Activated naive CD4-positive, alpha-beta T cell treated with anti-CD3 and anti-CD28 coated beads for 36 hours (primary cell): ENCODE data around the gene DAGLA. TPM values are rescaled to one million over a fixed set of nuclear protein-coding genes. Genes with fewer than 3 reads are reported as not detected.
A peak's percentile ranks its signal among the peaks of the same experiment; 100 is the strongest.

ENCODE experiments used
- CTCF ChIA-PET: fragments of 350-600 bp; sonication (Branson Sonifier 250); formaldehyde crosslinking; loops from one replicate; lab custom pipeline; 2021; ENCODE audit warnings: antibody characterized with exemption; lab: Charles Lee
- DNase-seq: peaks from one replicate; pipeline ENCODE4 v3.0.0-alpha.2; 2020
- H3K27ac Mint-ChIP-seq: one replicate; pipeline ENCODE4 v1.8.0; 2021; ENCODE audit warnings: mild to moderate bottlenecking, mixed read lengths
- H3K27me3 Mint-ChIP-seq: one replicate; pipeline ENCODE4 v1.8.0; 2021; ENCODE audit warnings: low read depth, mixed read lengths
- H3K36me3 Mint-ChIP-seq: one replicate; pipeline ENCODE4 v1.8.0; 2021; ENCODE audit warnings: low read depth, mixed read lengths
- H3K4me1 Mint-ChIP-seq: one replicate; pipeline ENCODE4 v1.8.0; 2021; ENCODE audit warnings: low read depth, mixed read lengths
- H3K4me3 Mint-ChIP-seq: one replicate; pipeline ENCODE4 v1.8.0; 2021; ENCODE audit warnings: mild to moderate bottlenecking, moderate library complexity, mixed read lengths
- H3K9me3 Mint-ChIP-seq: one replicate; pipeline ENCODE4 v1.8.0; 2021; ENCODE audit warnings: mixed read lengths
- intact Hi-C: fragments of 100-400 bp; cut with micrococcal nuclease; formaldehyde crosslinking; loops from one replicate; pipeline ENCODE4 v1.15.1; 2023
- total RNA-seq, 2 experiments: library from RNA; stranded (reverse); gene quantifications; one replicate each; pipeline ENCODE4 v1.2.3, GENCODE V29; 2021

The DAGLA gene
- total RNA-seq, 2 experiments from 2014 or later = 0.02 to 0.07 TPM

DNA sequence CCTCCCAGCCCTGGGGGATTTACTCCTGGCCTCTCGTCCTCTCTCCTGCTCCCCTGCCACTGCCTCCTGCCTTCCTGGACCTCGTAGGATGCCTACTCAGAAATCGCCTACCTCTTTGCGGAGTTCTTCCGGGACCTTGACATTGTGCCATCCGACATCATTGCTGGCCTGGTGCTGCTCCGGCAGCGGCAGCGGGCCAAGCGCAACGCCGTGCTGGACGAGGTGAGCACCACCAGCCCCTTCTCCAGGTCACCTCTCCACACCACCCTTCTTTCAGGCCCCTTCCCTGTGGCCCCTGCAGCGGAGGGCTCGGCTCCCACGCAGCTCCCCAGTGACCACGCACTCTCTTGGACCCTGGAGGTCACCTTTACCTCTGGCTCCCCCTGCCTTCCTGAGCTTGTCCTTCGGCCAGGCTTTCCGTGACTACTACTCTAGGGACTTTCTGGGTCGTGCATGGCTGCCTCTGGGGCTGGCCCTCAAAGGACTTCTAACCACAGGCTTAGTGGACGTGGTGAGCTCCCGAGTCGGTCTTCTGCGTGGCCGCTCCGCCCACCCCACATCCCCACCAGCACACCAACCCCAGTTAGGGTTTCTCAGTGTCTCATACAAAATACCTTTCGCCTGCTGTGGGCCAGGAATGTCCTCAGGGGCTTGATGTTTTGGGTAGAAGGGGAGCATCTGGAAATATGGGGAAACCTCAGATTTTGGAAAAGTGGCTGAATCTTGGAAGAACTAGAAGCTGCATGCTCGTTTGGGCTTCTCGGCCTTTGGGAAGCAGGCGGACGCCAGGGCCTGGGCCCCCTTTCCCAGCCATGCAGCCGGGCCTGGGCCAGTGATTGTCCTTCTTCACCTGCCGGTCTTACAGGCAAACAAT lies 48.1 kb downstream of the DAGLA start:
- Mint-ChIP-seq H3K9me3 (no peaks in the 10 kb centered on the region), H3K36me3 (no peaks in the 10 kb centered on the region), H3K4me1 (peaks cover 1% of the 10 kb centered on the region), H3K27ac (no peak overlapping the region), H3K4me3 (no peak overlapping the region), H3K27me3 (no peaks in the 10 kb centered on the region)
- DNase-seq = no peak
- intact Hi-C loops = no loop called here
- CTCF ChIA-PET = no interaction called here

DNA sequence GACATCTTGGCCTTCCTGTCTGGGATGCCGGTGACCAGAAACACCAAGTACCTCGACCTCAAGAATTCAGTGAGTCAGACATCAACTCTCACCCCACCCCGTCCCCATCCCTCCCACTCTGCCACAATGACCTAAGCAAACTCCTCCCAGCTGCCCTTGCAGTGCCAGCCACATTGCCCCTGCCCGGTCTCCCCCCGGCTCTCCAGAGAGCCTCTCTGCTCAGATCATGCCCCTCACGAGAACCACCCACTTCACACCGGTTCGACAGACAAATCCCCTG lies 48.7 kb downstream of the DAGLA start:
- Mint-ChIP-seq H3K36me3 (no peaks in the 10 kb centered on the region), H3K9me3 (no peaks in the 10 kb centered on the region), H3K4me3 (no peak overlapping the region), H3K4me1 (peaks cover 2% of the 10 kb centered on the region), H3K27ac (no peak overlapping the region), H3K27me3 (no peaks in the 10 kb centered on the region)
- DNase-seq = no peak
- intact Hi-C loops = no loop called here
- CTCF ChIA-PET = interaction anchor here (0.7 kb wide), 1 partner anchor 90 kb away, joined by 4 read pairs; no protein-coding TSS in a partner anchor

DNA sequence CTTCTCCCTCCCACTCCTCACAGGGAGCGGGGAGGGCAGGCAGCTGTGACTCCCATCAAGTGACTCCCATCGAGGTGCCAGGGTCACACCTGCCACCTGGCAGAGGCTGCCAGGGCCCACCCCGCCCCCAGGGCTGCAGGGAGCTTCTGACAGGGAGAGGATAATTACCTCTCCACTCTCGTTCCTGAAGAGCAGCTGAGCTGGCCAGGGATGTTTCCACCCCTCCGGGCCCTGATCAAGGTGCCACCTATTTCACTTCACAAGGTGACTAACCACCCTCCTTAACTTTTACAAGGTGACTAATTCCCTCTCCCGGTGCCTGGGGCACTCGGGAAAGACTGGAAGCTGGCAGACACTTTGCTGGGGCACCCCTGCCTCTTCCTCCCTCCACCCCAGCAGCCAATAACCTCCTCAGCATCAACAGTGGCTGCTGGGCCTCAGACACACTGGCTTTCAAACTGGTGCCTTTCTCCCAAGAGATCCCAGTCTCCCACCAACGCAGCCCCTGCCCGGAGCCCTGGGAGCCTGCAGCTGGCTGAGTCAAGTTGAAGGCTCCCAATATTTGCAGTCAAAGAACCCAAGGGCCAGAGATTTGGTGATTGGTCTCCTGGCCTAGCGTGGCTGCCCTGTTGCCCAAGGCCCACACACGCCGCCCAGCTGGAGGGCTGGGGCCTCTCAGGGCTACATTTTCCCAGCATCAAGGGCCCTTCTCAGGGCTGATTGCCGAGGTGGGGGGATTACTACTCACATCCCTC lies 50.2 kb downstream of the DAGLA start:
- Mint-ChIP-seq H3K27me3 (no peaks in the 10 kb centered on the region), H3K9me3 (no peaks in the 10 kb centered on the region), H3K36me3 (no peaks in the 10 kb centered on the region), H3K27ac (no peak overlapping the region), H3K4me1 (peaks cover 2% of the 10 kb centered on the region), H3K4me3 (no peak overlapping the region)
- CTCF ChIA-PET = no interaction called here
- no peak for DNase-seq
- intact Hi-C loops = no loop called here

DNA sequence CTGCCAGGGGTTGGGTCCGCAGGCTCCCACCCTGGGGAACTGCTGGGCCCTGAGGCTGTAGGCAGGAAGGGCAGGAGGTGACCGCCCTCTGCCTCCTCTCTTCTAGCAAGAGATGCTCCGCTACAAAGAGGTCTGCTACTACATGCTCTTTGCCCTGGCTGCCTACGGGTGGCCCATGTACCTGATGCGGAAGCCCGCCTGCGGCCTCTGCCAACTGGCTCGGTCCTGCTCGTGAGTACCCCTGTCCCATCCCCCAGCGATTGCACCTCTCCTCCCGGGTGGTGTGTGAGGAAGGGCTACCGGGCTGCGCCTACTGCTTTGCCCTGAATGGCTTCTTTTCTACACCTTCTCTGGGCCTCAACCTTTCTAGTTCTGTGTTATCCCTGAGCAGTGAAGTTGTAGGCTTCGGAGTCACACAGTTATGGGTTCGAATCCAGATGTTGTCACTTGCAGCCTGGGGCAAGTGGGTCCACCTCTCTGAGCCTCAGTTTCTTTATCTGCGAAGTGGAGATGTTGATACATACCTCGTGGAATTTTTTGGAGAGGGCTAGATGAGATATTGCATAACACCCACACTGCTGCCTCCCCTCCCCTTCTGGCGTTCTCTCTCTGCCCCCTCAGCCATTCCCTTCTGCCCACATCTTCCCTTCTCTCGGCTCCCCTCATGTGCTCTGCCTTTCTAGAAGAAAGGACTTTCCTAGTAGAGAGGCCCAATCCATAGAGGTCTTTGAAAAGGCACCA lies 51.2 kb downstream of the DAGLA start:
- no peak overlapping the region for H3K4me3 Mint-ChIP-seq
- CTCF ChIA-PET = interaction anchor here (4.0 kb wide), 1 partner anchor 50 kb away, joined by 37 read pairs; the partner anchor contains the start of gene DAGLA
- no peak overlapping the region for H3K27ac Mint-ChIP-seq
- H3K9me3 Mint-ChIP-seq = no peaks in the 10 kb centered on the region
- H3K36me3 Mint-ChIP-seq = no peaks in the 10 kb centered on the region
- intact Hi-C loops = no loop called here
- no peaks in the 10 kb centered on the region for H3K27me3 Mint-ChIP-seq
- peaks cover 2% of the 10 kb centered on the region for H3K4me1 Mint-ChIP-seq
- no peak for DNase-seq

DNA sequence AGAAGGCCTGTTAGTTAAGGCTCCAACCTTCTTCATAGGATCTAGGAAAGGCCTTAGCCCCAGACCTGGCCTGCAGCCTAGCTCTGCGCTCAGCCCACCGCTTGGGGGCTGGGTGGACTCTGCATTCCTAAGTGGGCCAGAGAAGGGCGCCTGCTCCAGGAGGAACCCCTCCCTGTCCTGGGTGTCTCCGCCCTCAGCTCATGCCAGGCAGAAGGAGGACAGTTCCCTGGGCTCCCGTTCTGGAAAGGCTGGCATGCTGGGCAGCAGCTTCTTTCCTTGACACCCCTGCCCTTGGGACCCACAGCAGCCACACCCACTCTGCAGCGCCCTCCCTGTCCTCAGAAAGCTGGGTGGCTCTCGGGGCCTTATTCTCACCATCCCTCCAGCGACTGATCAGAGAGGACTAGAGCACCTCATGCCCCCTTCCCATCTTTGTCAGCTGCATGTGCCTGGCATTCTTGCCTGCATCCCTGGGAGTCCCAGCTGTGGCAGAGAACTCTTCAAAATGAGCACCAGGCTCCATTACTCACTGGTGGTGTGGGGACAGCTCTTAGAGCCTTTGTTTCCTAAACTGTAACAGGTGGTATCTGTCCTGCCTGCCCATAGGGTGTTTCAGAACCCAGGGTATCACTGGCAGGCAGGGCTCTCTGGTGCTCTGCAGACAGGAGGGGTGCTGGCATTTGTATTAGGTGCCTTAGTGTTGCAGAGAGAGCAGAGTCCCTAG lies 51.9 kb downstream of the DAGLA start:
- H3K36me3 Mint-ChIP-seq = no peaks in the 10 kb centered on the region
- no peaks in the 10 kb centered on the region for H3K27me3 Mint-ChIP-seq
- no peak overlapping the region for H3K27ac Mint-ChIP-seq
- no peaks in the 10 kb centered on the region for H3K9me3 Mint-ChIP-seq
- peaks cover 2% of the 10 kb centered on the region for H3K4me1 Mint-ChIP-seq
- intact Hi-C loops = no loop called here
- CTCF ChIA-PET = interaction anchor here (1.5 to 4.0 kb wide), 3 partner anchors 8 to 51 kb away, joined by 3 to 37 read pairs (median 5); partner anchors contain the start of gene DAGLA
- no peak overlapping the region for H3K4me3 Mint-ChIP-seq
- DNase-seq = no peak

DNA sequence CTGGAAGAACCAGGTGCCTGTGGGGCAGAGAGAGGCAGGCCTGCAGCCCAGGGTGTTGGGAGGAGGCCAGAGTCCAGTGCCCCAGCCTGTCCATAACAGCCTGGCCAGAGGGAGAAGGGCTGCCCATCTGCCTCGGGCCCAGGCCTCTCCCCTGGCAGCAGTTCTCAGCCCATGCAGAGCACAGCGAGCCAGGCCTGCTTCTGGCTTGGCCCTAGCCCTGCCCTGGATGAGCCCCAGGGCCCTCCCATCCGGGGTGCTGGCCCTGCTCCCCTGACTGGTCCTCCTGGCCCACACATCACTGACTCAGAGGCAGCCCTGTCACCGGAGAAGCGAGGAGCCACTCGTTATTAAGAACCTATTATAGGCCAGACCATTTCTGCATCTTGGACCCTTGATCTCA lies 52.5 kb downstream of the DAGLA start:
- Mint-ChIP-seq H3K27ac (no peak overlapping the region), H3K4me1 (peaks cover 2% of the 10 kb centered on the region), H3K36me3 (no peaks in the 10 kb centered on the region), H3K4me3 (no peak overlapping the region), H3K27me3 (no peaks in the 10 kb centered on the region), H3K9me3 (no peaks in the 10 kb centered on the region)
- CTCF ChIA-PET = interaction anchor here (0.9 to 4.0 kb wide), 24 partner anchors 9 to 375 kb away, joined by 3 to 37 read pairs (median 5); partner anchors contain the start of gene DAGLA
- intact Hi-C loops = loop anchor here (1.0 kb wide), 3 partner anchors 36 to 52 kb away; partner anchors contain the start of gene DAGLA
- no peak for DNase-seq

DNA sequence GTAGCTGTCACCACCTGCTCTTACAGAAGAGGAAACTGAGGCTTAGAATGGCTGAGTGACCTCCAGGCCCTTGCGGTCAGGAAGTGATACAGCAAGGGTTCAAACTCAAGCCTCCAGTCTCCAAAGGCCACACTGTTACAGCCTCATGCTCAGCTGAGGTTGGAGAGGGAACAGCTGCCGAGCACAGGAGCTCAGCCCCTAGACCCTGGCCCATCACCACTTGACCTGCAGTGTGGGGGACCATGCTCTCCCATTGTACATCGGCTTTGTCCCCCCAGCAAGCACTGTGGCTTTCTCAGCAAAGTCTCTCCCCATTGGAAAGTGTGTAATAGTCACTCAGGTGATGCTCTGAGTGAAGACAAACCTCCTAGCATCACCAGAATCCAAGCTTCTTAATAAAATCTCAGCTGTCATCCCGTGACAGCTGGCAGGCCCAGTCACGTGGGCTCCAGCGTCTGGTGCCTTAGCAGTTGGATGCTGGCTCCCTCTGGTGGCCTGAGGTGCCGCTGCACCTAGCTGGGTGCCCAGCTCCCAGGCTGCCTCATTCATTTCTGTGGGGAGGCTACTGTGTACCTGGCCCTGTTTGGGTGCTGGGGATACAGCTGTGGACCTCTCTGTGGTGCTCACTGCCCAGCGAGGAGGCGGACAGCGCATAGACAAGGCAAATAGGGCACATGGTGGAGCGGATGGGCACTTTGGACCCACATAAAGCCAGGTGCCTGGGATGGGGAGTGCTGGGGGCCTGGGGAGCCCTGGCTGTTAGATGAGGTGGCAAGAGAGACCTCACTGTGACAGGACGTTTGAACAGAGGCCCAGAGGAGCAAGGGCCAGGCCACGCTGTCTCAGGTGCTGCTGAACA lies 53.2 kb downstream of the DAGLA start:
- CTCF ChIA-PET = interaction anchor here (0.7 to 4.0 kb wide), 27 partner anchors 9 to 375 kb away, joined by 3 to 37 read pairs (median 5); partner anchors contain the start of gene DAGLA
- intact Hi-C loops = loop anchor here (1.0 kb wide), 3 partner anchors 37 to 53 kb away; partner anchors contain the start of gene DAGLA
- Mint-ChIP-seq H3K36me3 (no peaks in the 10 kb centered on the region), H3K9me3 (no peaks in the 10 kb centered on the region), H3K4me3 (no peak overlapping the region), H3K4me1 (peaks cover 2% of the 10 kb centered on the region), H3K27me3 (no peaks in the 10 kb centered on the region), H3K27ac (no peak overlapping the region)
- DNase-seq = peak; percentile 90

DNA sequence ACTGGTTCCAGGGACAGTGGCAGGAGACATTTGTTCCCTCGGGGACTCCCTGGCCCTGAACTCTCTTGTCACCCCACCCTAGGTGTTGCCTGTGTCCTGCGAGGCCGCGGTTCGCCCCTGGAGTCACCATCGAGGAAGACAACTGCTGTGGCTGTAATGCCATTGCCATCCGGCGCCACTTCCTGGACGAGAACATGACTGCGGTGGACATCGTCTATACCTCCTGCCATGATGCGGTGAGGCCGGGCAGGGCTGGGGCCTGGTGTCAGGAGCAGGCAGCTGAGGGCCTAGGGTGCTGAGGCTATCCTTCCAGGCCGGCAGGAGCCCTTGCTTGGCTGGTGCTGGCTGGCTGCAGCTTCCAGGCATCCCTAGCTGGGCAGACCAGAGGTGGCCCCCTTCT lies 54.6 kb downstream of the DAGLA start:
- no peak for DNase-seq
- peaks cover 2% of the 10 kb centered on the region for H3K4me1 Mint-ChIP-seq
- no peak overlapping the region for H3K27ac Mint-ChIP-seq
- H3K27me3 Mint-ChIP-seq = no peaks in the 10 kb centered on the region
- H3K4me3 Mint-ChIP-seq = no peak overlapping the region
- H3K36me3 Mint-ChIP-seq = no peaks in the 10 kb centered on the region
- intact Hi-C loops = no loop called here
- H3K9me3 Mint-ChIP-seq = no peaks in the 10 kb centered on the region
- CTCF ChIA-PET = interaction anchor here (0.8 to 4.0 kb wide), 7 partner anchors 10 to 288 kb away, joined by 3 to 37 read pairs (median 11); partner anchors contain the start of gene DAGLA

DNA sequence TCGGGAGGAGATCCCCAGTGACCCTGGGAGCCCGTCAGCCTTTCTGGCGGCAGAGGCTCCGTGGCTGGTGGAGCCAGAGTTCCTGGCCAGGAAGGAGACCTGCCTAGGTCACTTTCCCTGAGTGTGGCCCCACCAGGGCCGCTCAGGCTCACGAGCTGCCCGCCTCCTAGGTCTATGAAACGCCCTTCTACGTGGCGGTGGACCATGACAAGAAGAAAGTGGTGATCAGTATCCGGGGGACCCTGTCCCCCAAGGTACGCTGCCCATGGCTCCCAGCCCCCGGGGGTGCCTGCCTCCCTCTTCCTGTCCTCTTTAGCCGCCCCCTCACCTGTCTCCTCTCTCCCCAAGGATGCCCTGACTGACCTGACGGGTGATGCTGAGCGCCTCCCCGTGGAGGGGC lies 55.2 kb downstream of the DAGLA start:
- CTCF ChIA-PET = interaction anchor here (3.3 to 4.0 kb wide), 2 partner anchors 9 to 54 kb away, joined by 17 to 37 read pairs; partner anchors contain the start of gene DAGLA
- DNase-seq = no peak
- H3K4me1 Mint-ChIP-seq = peaks cover 2% of the 10 kb centered on the region
- no peaks in the 10 kb centered on the region for H3K9me3 Mint-ChIP-seq
- intact Hi-C loops = no loop called here
- H3K27ac Mint-ChIP-seq = no peak overlapping the region
- no peaks in the 10 kb centered on the region for H3K36me3 Mint-ChIP-seq
- no peak overlapping the region for H3K4me3 Mint-ChIP-seq
- no peaks in the 10 kb centered on the region for H3K27me3 Mint-ChIP-seq

DNA sequence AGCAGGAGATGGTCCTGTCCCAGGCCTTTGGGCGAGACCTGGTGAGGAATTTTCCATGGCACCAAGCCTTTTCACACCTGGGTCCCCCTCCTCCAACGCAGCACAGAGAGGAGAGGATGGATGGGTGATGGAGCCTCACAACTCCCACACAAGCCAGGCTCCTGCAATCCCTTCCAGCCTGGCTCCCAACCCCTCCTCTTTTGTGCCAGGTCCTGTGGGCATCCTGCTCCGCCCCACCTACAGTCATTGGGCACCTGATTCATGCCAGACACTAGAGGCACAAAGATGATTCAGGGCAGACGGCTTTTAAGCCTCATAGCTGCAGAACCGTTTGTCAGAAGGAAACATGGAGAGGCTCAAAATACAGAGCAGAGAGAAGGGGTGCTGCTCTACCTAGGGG lies 56.1 kb downstream of the DAGLA start:
- no peaks in the 10 kb centered on the region for H3K27me3 Mint-ChIP-seq
- intact Hi-C loops = no loop called here
- DNase-seq = no peak
- H3K9me3 Mint-ChIP-seq = no peaks in the 10 kb centered on the region
- H3K4me1 Mint-ChIP-seq = peaks cover 2% of the 10 kb centered on the region
- CTCF ChIA-PET = no interaction called here
- no peak overlapping the region for H3K27ac Mint-ChIP-seq
- no peak overlapping the region for H3K4me3 Mint-ChIP-seq
- H3K36me3 Mint-ChIP-seq = no peaks in the 10 kb centered on the region

DNA sequence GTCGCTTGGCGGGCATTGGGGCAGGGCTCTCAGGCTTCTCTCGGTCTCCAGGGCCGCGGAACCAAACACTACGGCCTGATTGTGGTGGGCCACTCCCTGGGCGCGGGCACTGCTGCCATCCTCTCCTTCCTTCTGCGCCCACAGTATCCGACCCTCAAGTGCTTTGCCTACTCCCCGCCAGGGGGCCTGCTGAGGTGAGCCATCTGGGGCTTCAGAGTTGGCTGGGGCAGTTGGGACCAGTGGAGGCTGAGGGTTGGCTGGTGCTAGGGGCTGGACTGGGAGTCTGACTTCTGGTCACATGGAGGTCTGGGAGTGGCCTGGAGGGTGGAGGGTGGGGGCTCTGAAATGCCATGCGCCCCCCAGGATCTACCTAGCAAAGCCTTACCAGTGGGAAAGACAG lies 56.9 kb downstream of the DAGLA start:
- H3K4me1 Mint-ChIP-seq = peaks cover 2% of the 10 kb centered on the region
- intact Hi-C loops = no loop called here
- no peak for DNase-seq
- H3K4me3 Mint-ChIP-seq = no peak overlapping the region
- H3K9me3 Mint-ChIP-seq = no peaks in the 10 kb centered on the region
- CTCF ChIA-PET = no interaction called here
- H3K27ac Mint-ChIP-seq = no peak overlapping the region
- no peaks in the 10 kb centered on the region for H3K27me3 Mint-ChIP-seq
- H3K36me3 Mint-ChIP-seq = no peaks in the 10 kb centered on the region
